IMR-90 (cell line): Measurements from ENCODE around the gene TBCK. TPM values are rescaled to one million over a fixed set of nuclear protein-coding genes. Genes with fewer than 3 reads are reported as not detected.

Experiments
- ATAC-seq: fragments of 200-7000 bp; cut with Tn5 transposase; 2 replicates; pipeline ENCODE4 v1.9.1; 2020; ENCODE audit warnings: low read depth, mild to moderate bottlenecking, moderate library complexity
- BruUV-seq: library from RNA; stranded (reverse); fragments of 400-500 nt; replicated peaks from 2 replicates; lab custom pipeline; 2021; lab: Mats Ljungman, UMichigan
- CTCF ChIA-PET: fragments of 300-600 bp; formaldehyde crosslinking; extraction: SDS; loops from one replicate; lab custom pipeline; 2021; ENCODE audit warnings: antibody characterized with exemption; lab: Yijun Ruan, JAX
- POLR2A ChIA-PET: fragments of 300-600 bp; sonication (Branson Sonifier 250); formaldehyde crosslinking; loops from one replicate; lab custom pipeline; 2022; ENCODE audit warnings: antibody characterized with exemption; ENCODE audit not compliant: unreplicated experiment; lab: Charles Lee
- DNase-seq: peaks from one replicate; pipeline ENCODE4 v3.0.0; 2013
- H2AFZ ChIP-seq: replicated peaks from 2 replicates; pipeline ENCODE3; 2013; ENCODE audit warnings: low read length, mild to moderate bottlenecking; ENCODE audit not compliant: poor library complexity
- H2AK5ac ChIP-seq: 2 replicates; pipeline ENCODE4 v1.6.1; 2013; ENCODE audit warnings: low read depth, low read length, inconsistent platforms
- H2AK9ac ChIP-seq: replicated peaks from 2 replicates; pipeline ENCODE3; 2013; ENCODE audit warnings: mild to moderate bottlenecking, low read depth, low read length, moderate library complexity; ENCODE audit not compliant: poor library complexity
- H2BK120ac ChIP-seq: 2 replicates; pipeline ENCODE4 v1.6.1; 2013; ENCODE audit warnings: low read depth, low read length, inconsistent platforms
- H2BK15ac ChIP-seq: 3 replicates; pipeline ENCODE4 v1.6.1; 2013; ENCODE audit warnings: low read depth, low read length, inconsistent platforms
- H2BK20ac ChIP-seq: 2 replicates; pipeline ENCODE4 v1.6.1; 2013; ENCODE audit warnings: low read depth, mild to moderate bottlenecking, inconsistent platforms, low read length, moderate library complexity
- H2BK5ac ChIP-seq: 2 replicates; pipeline ENCODE4 v1.6.1; 2013; ENCODE audit warnings: mild to moderate bottlenecking, low read depth, low read length, inconsistent platforms; ENCODE audit not compliant: poor library complexity, severe bottlenecking
- H3K14ac ChIP-seq: replicated peaks from 2 replicates; pipeline ENCODE4 v1.6.1; 2013; ENCODE audit warnings: low read depth, low read length, inconsistent platforms
- H3K18ac ChIP-seq: 2 replicates; pipeline ENCODE4 v1.6.1; 2013; ENCODE audit warnings: low read depth, low read length, control low read depth
- H3K23ac ChIP-seq: 2 replicates; pipeline ENCODE4 v1.6.1; 2013; ENCODE audit warnings: low read depth, low read length, inconsistent platforms
- H3K27ac ChIP-seq: 2 replicates; pipeline ENCODE4 v1.5.1; 2013; ENCODE audit warnings: mild to moderate bottlenecking, control low read depth, low read length; ENCODE audit not compliant: insufficient read depth
- H3K27me3 ChIP-seq: 2 replicates; pipeline ENCODE4 v1.6.1; 2013; ENCODE audit warnings: low read length; ENCODE audit not compliant: control insufficient read depth, insufficient read depth
- H3K36me3 ChIP-seq: 2 replicates; pipeline ENCODE4 v1.6.1; 2013; ENCODE audit warnings: low read length, mixed read lengths; ENCODE audit not compliant: control insufficient read depth, insufficient read depth
- H3K4ac ChIP-seq: 2 replicates; pipeline ENCODE4 v1.6.1; 2013; ENCODE audit warnings: low read depth, low read length, inconsistent platforms
- H3K4me1 ChIP-seq: 2 replicates; pipeline ENCODE4 v1.6.1; 2013; ENCODE audit warnings: low read length, mixed read lengths; ENCODE audit not compliant: control insufficient read depth, insufficient read depth
- H3K4me2 ChIP-seq: 2 replicates; pipeline ENCODE4 v1.6.1; 2013; ENCODE audit warnings: low read depth, mild to moderate bottlenecking, control low read depth, low read length, moderate library complexity
- H3K4me3 ChIP-seq: 2 replicates; pipeline ENCODE4 v1.5.1; 2013; ENCODE audit warnings: low read depth, mild to moderate bottlenecking, control low read depth, low read length, moderate library complexity; ENCODE audit not compliant: insufficient read depth
- H3K56ac ChIP-seq: 2 replicates; pipeline ENCODE4 v1.6.1; 2013; ENCODE audit warnings: low read length, inconsistent platforms; ENCODE audit not compliant: insufficient read depth; ENCODE audit errors: extremely low read depth
- H3K79me1 ChIP-seq, 2 experiments: 2 replicates each; pipeline ENCODE4 v1.6.1; 2013; ENCODE audit warnings: low read length in 2 of 2, inconsistent platforms in 1 of 2, low read depth in 1 of 2
- H3K9ac ChIP-seq: 2 replicates; pipeline ENCODE4 v1.6.1; 2013; ENCODE audit warnings: low read depth, low read length, control low read depth
- H3K9me1 ChIP-seq: 2 replicates; pipeline ENCODE4 v1.6.1; 2013; ENCODE audit warnings: low read length, inconsistent platforms; ENCODE audit not compliant: insufficient read depth
- H3K9me3 ChIP-seq: 2 replicates; pipeline ENCODE4 v1.6.1; 2013; ENCODE audit warnings: low read length; ENCODE audit not compliant: control insufficient read depth, insufficient read depth
- H4K20me1 ChIP-seq: 2 replicates; pipeline ENCODE4 v1.6.1; 2013; ENCODE audit warnings: low read length, inconsistent platforms; ENCODE audit not compliant: insufficient read depth
- H4K5ac ChIP-seq: 2 replicates; pipeline ENCODE4 v1.6.1; 2013; ENCODE audit warnings: mild to moderate bottlenecking, low read depth, low read length, control low read depth
- H4K8ac ChIP-seq, 2 experiments: 2 replicates each; pipeline ENCODE4 v1.6.1; 2013; ENCODE audit warnings: low read depth in 2 of 2, low read length in 2 of 2, control low read depth in 1 of 2, inconsistent platforms in 1 of 2
- H4K91ac ChIP-seq: 2 replicates; pipeline ENCODE4 v1.6.1; 2013; ENCODE audit warnings: low read depth, low read length, inconsistent platforms; ENCODE audit not compliant: insufficient read depth
- BHLHE40 ChIP-seq: fragments of 150-350 bp; IDR thresholded peaks from 2 replicates; pipeline ENCODE4 v1.6.1; 2016; ENCODE audit warnings: mild to moderate bottlenecking, low read depth, low read length
- CHD1 ChIP-seq: IDR thresholded peaks from 2 replicates; pipeline ENCODE4 v1.6.1; 2012; ENCODE audit warnings: low read depth, low read length, improper control_type of control experiment
- MXI1 ChIP-seq: IDR thresholded peaks from 2 replicates; pipeline ENCODE4 v1.6.1; 2012; ENCODE audit warnings: low read depth, mild to moderate bottlenecking, low read length, moderate library complexity, borderline replicate concordance
- WGBS, 2 experiments: methylation state at CpG; one replicate each; pipeline versions ENCODE4 v1.1.5 to v1.1.7; 2013; ENCODE audit warnings: missing lambda C conversion rate in 2 of 2; ENCODE audit not compliant: insufficient read length in 1 of 2; ENCODE audit errors: extremely low coverage in 2 of 2; 5-methylcytosine and 5-hydroxymethylcytosine counted together
- dilution Hi-C: fragments of 300-500 bp; cut with HindIII; formaldehyde crosslinking; loops from one replicate; pipeline ENCODE4 v1.14.3; 2018; ENCODE audit warnings: low sequenced_read_pairs; ENCODE audit not compliant: unreplicated experiment
- in situ Hi-C: fragments of 300-500 bp; cut with MboI; formaldehyde crosslinking; loops from 3 replicates; pipeline ENCODE4 v1.14.3; 2019; ENCODE audit warnings: low sequenced_read_pairs, inconsistent platforms, mixed read lengths
- intact Hi-C: fragments of 100-400 bp; cut with micrococcal nuclease; formaldehyde crosslinking; loops from 2 replicates; pipeline ENCODE4 v1.10.0; 2022
- polyA plus RNA-seq, 3 experiments: library from polyadenylated mRNA; depleted of rRNA; stranded (reverse); fragments of >200 nt; gene quantifications; 2 replicates each; pipeline ENCODE4 v1.2.3, GENCODE V29; 2012; ENCODE audit warnings: low replicate concordance in 1 of 3
- total RNA-seq: library from RNA; depleted of rRNA; stranded (reverse); fragments of >200 nt; gene quantifications from 2 replicates; pipeline ENCODE4 v1.2.3, GENCODE V29; 2012
- TF ChIP-seq, protein P1 (sequence below): fragments of 150-350 bp; IDR thresholded peaks from 2 replicates; pipeline ENCODE4 v1.6.1; 2016; ENCODE audit warnings: low read depth, mild to moderate bottlenecking, low read length, moderate library complexity, borderline replicate concordance

Gene TBCK
- total and polyA plus RNA-seq, 2 of the 4 experiments (the other 2 are of a cell fraction) = 10.7 to 29.9 TPM

- H4K20me1 ChIP-seq = no peaks in the 10 kb centered on the region
- DNase-seq = no peak
- ChIA-PET POLR2A (no interaction called here), CTCF (no interaction called here)
- ATAC-seq = no peak
- no peak overlapping the region for H2BK15ac ChIP-seq
- dilution Hi-C loops = no loop called here
- no peak overlapping the region for H2BK120ac ChIP-seq
- H2AFZ ChIP-seq = no peak overlapping the region
- in situ Hi-C loops = no loop called here
- no peak overlapping the region for H4K5ac ChIP-seq
- no peak overlapping the region for H3K4me2 ChIP-seq
- no peak overlapping the region for H3K4me3 ChIP-seq
- no peak overlapping the region for H2AK5ac ChIP-seq
- WGBS, 2 experiments = no CpG with 5 or more reads among the region's 2 CpGs
- no peak overlapping the region for H4K8ac ChIP-seq
- H3K9me3 ChIP-seq = no peaks in the 10 kb centered on the region
- H4K91ac ChIP-seq = no peak overlapping the region
- no peak overlapping the region for H3K9ac ChIP-seq
- BruUV-seq = no TSS peak
- no peaks in the 10 kb centered on the region for H3K27me3 ChIP-seq
- no peak for TF ChIP-seq CHD1
- no peak for TF ChIP-seq BHLHE40
- TF ChIP-seq, protein P1, sequence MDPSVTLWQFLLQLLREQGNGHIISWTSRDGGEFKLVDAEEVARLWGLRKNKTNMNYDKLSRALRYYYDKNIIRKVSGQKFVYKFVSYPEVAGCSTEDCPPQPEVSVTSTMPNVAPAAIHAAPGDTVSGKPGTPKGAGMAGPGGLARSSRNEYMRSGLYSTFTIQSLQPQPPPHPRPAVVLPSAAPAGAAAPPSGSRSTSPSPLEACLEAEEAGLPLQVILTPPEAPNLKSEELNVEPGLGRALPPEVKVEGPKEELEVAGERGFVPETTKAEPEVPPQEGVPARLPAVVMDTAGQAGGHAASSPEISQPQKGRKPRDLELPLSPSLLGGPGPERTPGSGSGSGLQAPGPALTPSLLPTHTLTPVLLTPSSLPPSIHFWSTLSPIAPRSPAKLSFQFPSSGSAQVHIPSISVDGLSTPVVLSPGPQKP = no peak
- no peak for TF ChIP-seq MXI1
- no peak overlapping the region for H2BK20ac ChIP-seq
- no peak overlapping the region for H3K4ac ChIP-seq
- H3K23ac ChIP-seq = no peak overlapping the region
- H2AK9ac ChIP-seq = no peak overlapping the region
- no peaks in the 10 kb centered on the region for H3K79me1 ChIP-seq
- no peak overlapping the region for H3K18ac ChIP-seq
- H3K9me1 ChIP-seq = no peaks in the 10 kb centered on the region
- intact Hi-C loops = no loop called here
- H3K4me1 ChIP-seq = no peaks in the 10 kb centered on the region
- no peak overlapping the region for H3K14ac ChIP-seq
- H3K27ac ChIP-seq = no peak overlapping the region
- no peak overlapping the region for H3K56ac ChIP-seq
- H3K36me3 ChIP-seq = 0 out of 2 replicates have a peak, but pooled peaks cover 2% of the 10 kb centered on the region
- H2BK5ac ChIP-seq = no peak overlapping the region
These were observed 236.4 kb downstream of the TBCK start for GRCh38 chr4:106079616-106080015.
